Trophoblast cell (in vitro differentiated cells and primary cell): ENCODE measurements around the gene NOS1AP.

ENCODE experiments used
- DNase-seq, 2 donors: peaks; one replicate each; pipeline ENCODE4 v3.0.0-alpha.2; 2016
- H2AFZ ChIP-seq: 2 replicates; pipeline ENCODE4 v1.6.1; 2013; ENCODE audit warnings: low read length, moderate library complexity, mild to moderate bottlenecking; ENCODE audit not compliant: insufficient read depth, poor library complexity
- H2AK5ac ChIP-seq: 2 replicates; pipeline ENCODE4 v1.6.1; 2013; ENCODE audit warnings: mild to moderate bottlenecking, low read length
- H2BK120ac ChIP-seq: 2 replicates; pipeline ENCODE4 v1.6.1; 2013; ENCODE audit warnings: low read length, mild to moderate bottlenecking, moderate library complexity; ENCODE audit not compliant: insufficient read depth, poor library complexity
- H2BK12ac ChIP-seq: 2 replicates; pipeline ENCODE4 v1.6.1; 2013; ENCODE audit warnings: mild to moderate bottlenecking, low read length, moderate library complexity
- H2BK5ac ChIP-seq: 2 replicates; pipeline ENCODE4 v1.6.1; 2013; ENCODE audit warnings: low read length, low read depth, moderate library complexity, mild to moderate bottlenecking; ENCODE audit not compliant: poor library complexity
- H3K14ac ChIP-seq: 2 replicates; pipeline ENCODE4 v1.6.1; 2013; ENCODE audit warnings: mild to moderate bottlenecking, low read length
- H3K18ac ChIP-seq: 2 replicates; pipeline ENCODE4 v1.6.1; 2013; ENCODE audit warnings: mild to moderate bottlenecking, low read length
- H3K23ac ChIP-seq: 2 replicates; pipeline ENCODE4 v1.6.1; 2013; ENCODE audit warnings: low read length
- H3K27ac ChIP-seq: 2 replicates; pipeline ENCODE4 v1.5.1; 2013; ENCODE audit warnings: low read depth, mild to moderate bottlenecking, inconsistent platforms, low read length, moderate library complexity
- H3K27me3 ChIP-seq: 2 replicates; pipeline ENCODE4 v1.6.1; 2013; ENCODE audit warnings: inconsistent platforms, mild to moderate bottlenecking, low read length, moderate library complexity; ENCODE audit not compliant: insufficient read depth
- H3K36me3 ChIP-seq, 2 experiments: 1 replicate in 1 of 2; 2 replicates in 1 of 2; pipeline ENCODE4 v1.6.1; 2013; ENCODE audit warnings: low read length in 2 of 2, mild to moderate bottlenecking in 2 of 2, moderate library complexity in 1 of 2; ENCODE audit not compliant: insufficient read depth in 2 of 2, control insufficient read depth in 1 of 2
- H3K4ac ChIP-seq: 2 replicates; pipeline ENCODE4 v1.6.1; 2013; ENCODE audit warnings: low read depth, mild to moderate bottlenecking, low read length, moderate library complexity
- H3K4me1 ChIP-seq, 2 experiments: 1 replicate in 1 of 2; 2 replicates in 1 of 2; pipeline ENCODE4 v1.6.1; 2013; ENCODE audit warnings: low read length in 2 of 2, mild to moderate bottlenecking in 2 of 2, moderate library complexity in 1 of 2; ENCODE audit not compliant: insufficient read depth in 2 of 2, control insufficient read depth in 1 of 2
- H3K4me2 ChIP-seq: 2 replicates; pipeline ENCODE4 v1.6.1; 2013; ENCODE audit warnings: inconsistent platforms, mild to moderate bottlenecking, low read length, moderate library complexity
- H3K4me3 ChIP-seq: 2 replicates; pipeline ENCODE4 v1.5.1; 2013; ENCODE audit warnings: mild to moderate bottlenecking, low read depth, low read length, inconsistent platforms
- H3K79me1 ChIP-seq: one replicate; pipeline ENCODE4 v1.6.1; 2013; ENCODE audit warnings: low read length
- H3K79me2 ChIP-seq: 2 replicates; pipeline ENCODE4 v1.6.1; 2013; ENCODE audit warnings: low read length, mild to moderate bottlenecking; ENCODE audit not compliant: control insufficient read depth, insufficient read depth, poor library complexity
- H3K9ac ChIP-seq: 2 replicates; pipeline ENCODE4 v1.6.1; 2013; ENCODE audit warnings: mild to moderate bottlenecking, low read length
- H3K9me3 ChIP-seq: 2 replicates; pipeline ENCODE4 v1.6.1; 2013; ENCODE audit warnings: low read depth, mild to moderate bottlenecking, control low read depth, inconsistent platforms, low read length; ENCODE audit not compliant: insufficient read depth
- H4K12ac ChIP-seq: 2 replicates; pipeline ENCODE4 v1.6.1; 2013; ENCODE audit warnings: low read depth, mild to moderate bottlenecking, low read length, moderate library complexity
- H4K8ac ChIP-seq: 2 replicates; pipeline ENCODE4 v1.6.1; 2013; ENCODE audit warnings: low read depth, mild to moderate bottlenecking, low read length, moderate library complexity
- H4K91ac ChIP-seq: one replicate; pipeline ENCODE4 v1.6.1; 2013; ENCODE audit warnings: low read depth, mild to moderate bottlenecking, low read length, moderate library complexity
- WGBS: extraction: QIAGEN DNeasy Blood & Tissue Kit; methylation state at CpG from one replicate; pipeline ENCODE4 v1.1.7; 2013; ENCODE audit warnings: missing lambda C conversion rate; ENCODE audit not compliant: insufficient read length, insufficient coverage; ENCODE audit errors: extremely low coverage; 5-methylcytosine and 5-hydroxymethylcytosine counted together

The NOS1AP gene

DNA sequence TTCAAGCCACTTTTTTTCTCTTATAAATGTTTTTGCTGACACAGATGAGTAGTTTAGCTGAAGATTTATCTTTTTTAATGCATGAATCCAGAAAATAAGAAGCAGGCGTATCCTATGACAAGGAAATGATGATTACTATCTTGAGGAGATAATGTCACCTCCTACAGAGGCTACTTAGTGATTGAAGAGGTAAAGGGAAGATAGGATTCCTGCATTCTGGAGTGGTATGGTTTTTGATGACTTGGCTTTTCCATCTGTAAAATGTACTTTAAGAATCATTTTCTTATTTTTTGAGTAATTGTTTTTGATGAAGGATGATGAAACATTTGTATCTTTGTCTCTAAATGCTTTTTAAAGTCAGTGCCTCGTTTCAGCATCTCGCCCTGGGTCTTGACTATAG is 184.3 kb downstream of the NOS1AP start:
- no peak overlapping the region for H3K27ac ChIP-seq
- DNase-seq: no peak
- no peak overlapping the region for H3K4me3 ChIP-seq
- no peaks in the 10 kb centered on the region for H3K27me3 ChIP-seq
- no peak overlapping the region for H3K4me2 ChIP-seq
- H2BK12ac ChIP-seq: no peak overlapping the region
- H4K8ac ChIP-seq: no peak overlapping the region
- no peaks in the 10 kb centered on the region for H3K9me3 ChIP-seq
- no peaks in the 10 kb centered on the region for H3K4me1 ChIP-seq
- H3K14ac ChIP-seq: no peak overlapping the region
- H4K91ac ChIP-seq: no peak overlapping the region
- no peak overlapping the region for H4K12ac ChIP-seq
- no peaks in the 10 kb centered on the region for H3K36me3 ChIP-seq
- no peak overlapping the region for H3K23ac ChIP-seq
- no peaks in the 10 kb centered on the region for H3K79me1 ChIP-seq
- no peak overlapping the region for H3K9ac ChIP-seq
- no peak overlapping the region for H2BK120ac ChIP-seq
- no peak overlapping the region for H3K18ac ChIP-seq
- H2AFZ ChIP-seq: no peak overlapping the region
- H2AK5ac ChIP-seq: no peak overlapping the region
- H3K79me2 ChIP-seq: no peaks in the 10 kb centered on the region
- WGBS: no CpG with 5 or more reads among the region's 3 CpGs
- no peak overlapping the region for H2BK5ac ChIP-seq
- H3K4ac ChIP-seq: no peak overlapping the region

DNA sequence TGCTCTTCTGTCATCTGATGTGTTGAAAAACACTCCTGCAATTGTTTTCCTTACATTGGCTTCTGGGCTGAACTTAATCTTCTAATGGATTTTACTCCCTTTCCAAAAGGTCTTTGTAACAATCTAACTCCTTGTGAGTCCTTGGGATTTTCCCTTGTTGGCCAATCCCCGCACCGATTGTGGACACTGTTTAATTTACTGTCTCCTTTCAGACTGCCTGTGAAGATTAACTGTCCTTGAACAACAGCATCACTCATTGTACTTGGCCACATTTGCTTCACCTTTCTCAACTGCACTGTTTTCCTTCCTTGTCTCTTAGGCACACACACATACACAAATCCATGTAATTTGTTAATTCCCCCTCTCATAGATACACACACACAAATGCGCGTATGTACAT is 186.8 kb downstream of the NOS1AP start:
- no peak overlapping the region for H3K18ac ChIP-seq
- no peak overlapping the region for H3K4me3 ChIP-seq
- no peaks in the 10 kb centered on the region for H3K79me2 ChIP-seq
- DNase-seq: no peak
- H2AK5ac ChIP-seq: no peak overlapping the region
- no peak overlapping the region for H4K91ac ChIP-seq
- no peak overlapping the region for H2AFZ ChIP-seq
- H4K12ac ChIP-seq: no peak overlapping the region
- no peak overlapping the region for H3K27ac ChIP-seq
- no peak overlapping the region for H3K23ac ChIP-seq
- H2BK12ac ChIP-seq: no peak overlapping the region
- no peak overlapping the region for H2BK5ac ChIP-seq
- no peaks in the 10 kb centered on the region for H3K27me3 ChIP-seq
- H3K9me3 ChIP-seq: no peaks in the 10 kb centered on the region
- H3K4me1 ChIP-seq: no peaks in the 10 kb centered on the region
- no peak overlapping the region for H2BK120ac ChIP-seq
- no CpG with 5 or more reads among the region's 4 CpGs for WGBS
- H3K4ac ChIP-seq: no peak overlapping the region
- no peak overlapping the region for H3K9ac ChIP-seq
- H3K79me1 ChIP-seq: no peaks in the 10 kb centered on the region
- H3K14ac ChIP-seq: no peak overlapping the region
- no peak overlapping the region for H4K8ac ChIP-seq
- H3K4me2 ChIP-seq: no peak overlapping the region
- no peaks in the 10 kb centered on the region for H3K36me3 ChIP-seq

DNA sequence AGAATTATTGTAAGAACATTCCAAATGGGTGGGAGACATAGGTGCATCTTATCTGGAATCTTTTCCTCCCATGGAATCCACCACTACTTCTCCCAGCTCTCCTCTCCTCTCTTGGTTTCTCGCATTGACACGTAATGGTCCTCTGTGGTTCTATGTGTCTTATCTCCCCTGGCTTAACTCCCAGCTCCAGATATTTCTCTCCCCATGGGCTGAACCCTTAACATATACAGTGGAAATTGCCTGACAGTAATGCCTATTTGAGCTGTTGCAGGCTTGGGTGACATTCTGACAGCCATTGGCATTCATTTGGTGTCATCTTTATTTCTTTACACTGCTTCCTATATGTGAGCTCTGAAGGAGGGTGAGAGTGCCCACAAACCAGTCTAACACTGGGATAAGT is 188.9 kb downstream of the NOS1AP start:
- no peak overlapping the region for H3K4me2 ChIP-seq
- no peak overlapping the region for H3K18ac ChIP-seq
- H4K91ac ChIP-seq: no peak overlapping the region

DNA sequence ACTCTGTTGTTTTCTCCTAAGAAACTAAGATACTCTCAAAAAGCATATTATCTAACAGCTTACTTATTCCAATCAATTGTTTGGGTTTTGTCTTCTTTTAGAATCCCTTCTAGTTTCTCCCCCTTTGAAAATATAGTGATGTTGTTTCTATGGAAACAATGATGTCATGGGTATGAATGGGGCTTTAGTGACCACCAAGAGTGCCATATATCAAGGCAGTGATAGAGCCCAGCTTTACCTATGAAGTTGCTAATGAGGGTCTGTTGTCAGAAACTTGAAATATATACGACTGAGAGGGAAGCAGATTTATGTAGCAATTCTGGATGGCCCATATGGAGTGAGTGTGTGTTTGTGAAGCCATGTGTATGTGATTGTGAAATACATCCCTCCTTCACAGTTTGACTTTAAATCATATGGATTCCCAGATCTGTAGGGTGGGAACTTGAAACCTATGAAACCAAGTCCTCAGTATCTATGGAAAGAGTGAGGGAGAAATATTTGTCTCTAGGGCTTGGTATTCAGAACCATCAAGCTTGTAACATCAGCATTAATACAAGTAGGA is 190.5 kb downstream of the NOS1AP start:
- DNase-seq: no peak
- Histone ChIP-seq H3K79me1 (no peaks in the 10 kb centered on the region), H2BK12ac (no peak overlapping the region), H3K4me2 (no peak overlapping the region), H3K36me3 (no peaks in the 10 kb centered on the region), H3K9ac (no peak overlapping the region), H3K18ac (no peak overlapping the region), H4K8ac (no peak overlapping the region), H3K23ac (no peak overlapping the region), H2AFZ (no peak overlapping the region), H4K12ac (no peak overlapping the region), H3K27me3 (no peaks in the 10 kb centered on the region), H3K9me3 (no peaks in the 10 kb centered on the region), H2AK5ac (no peak overlapping the region), H2BK5ac (no peak overlapping the region), H3K4me3 (no peak overlapping the region), H3K79me2 (no peaks in the 10 kb centered on the region), H3K27ac (no peak overlapping the region), H2BK120ac (no peak overlapping the region), H3K14ac (no peak overlapping the region), H3K4ac (no peak overlapping the region), H3K4me1 (no peaks in the 10 kb centered on the region), H4K91ac (no peak overlapping the region)
- WGBS: no CpG with 5 or more reads among the region's 1 CpG

More for the DNA sequence above, 188.9 kb downstream of the NOS1AP start:
- DNase-seq: no peak
- Histone ChIP-seq H3K9ac (no peak overlapping the region), H2BK12ac (no peak overlapping the region), H3K36me3 (no peaks in the 10 kb centered on the region), H3K14ac (no peak overlapping the region), H2BK5ac (no peak overlapping the region), H2BK120ac (no peak overlapping the region), H3K27ac (no peak overlapping the region), H3K23ac (no peak overlapping the region), H3K79me1 (no peaks in the 10 kb centered on the region), H3K27me3 (no peaks in the 10 kb centered on the region), H3K4me1 (no peaks in the 10 kb centered on the region), H3K9me3 (no peaks in the 10 kb centered on the region), H3K4me3 (no peak overlapping the region), H3K4ac (no peak overlapping the region), H4K12ac (no peak overlapping the region), H3K79me2 (no peaks in the 10 kb centered on the region), H2AFZ (no peak overlapping the region), H2AK5ac (no peak overlapping the region), H4K8ac (no peak overlapping the region)
- no CpG with 5 or more reads among the region's 2 CpGs for WGBS
